Aorta (tissue), 5 donors: ENCODE measurements around the gene LURAP1L. TPM values are rescaled to one million over a fixed set of nuclear protein-coding genes. Genes with fewer than 3 reads are reported as not detected.

ENCODE experiments used
- ATAC-seq: fragments of 200-7000 bp; cut with Tn5 transposase; one replicate; pipeline ENCODE4 v1.9.1; 2022; ENCODE audit warnings: moderate library complexity; ENCODE audit not compliant: low FRiP score
- DNase-seq, 2 donors: peaks; one replicate each; pipeline ENCODE4 v3.0.0-alpha.2; 2020
- H3K27ac ChIP-seq, 2 donors: one replicate each; pipeline ENCODE4 v1.5.1; 2013; ENCODE audit warnings: low read length in 2 of 2, mild to moderate bottlenecking in 2 of 2, moderate library complexity in 2 of 2, control low read depth in 1 of 2, inconsistent platforms in 1 of 2, low read depth in 1 of 2
- H3K27me3 ChIP-seq, 2 donors: one replicate each; pipeline ENCODE4 v1.6.1; 2013; ENCODE audit warnings: control low read depth in 1 of 2, low read length in 1 of 2, mild to moderate bottlenecking in 1 of 2, moderate library complexity in 1 of 2; ENCODE audit not compliant: insufficient read depth in 2 of 2, control insufficient read depth in 1 of 2
- H3K36me3 ChIP-seq, 2 donors: one replicate each; pipeline ENCODE4 v1.6.1; 2013; ENCODE audit warnings: control low read depth in 1 of 2, low read length in 1 of 2, mild to moderate bottlenecking in 1 of 2; ENCODE audit not compliant: insufficient read depth in 2 of 2, control insufficient read depth in 1 of 2
- H3K4me1 ChIP-seq, 2 donors: one replicate each; pipeline ENCODE4 v1.6.1; 2013; ENCODE audit warnings: low read length in 2 of 2, control low read depth in 1 of 2, mild to moderate bottlenecking in 1 of 2, moderate library complexity in 1 of 2; ENCODE audit not compliant: insufficient read depth in 2 of 2, control insufficient read depth in 1 of 2
- H3K4me3 ChIP-seq, 2 donors: one replicate each; pipeline ENCODE4 v1.5.1; 2013; ENCODE audit warnings: low read length in 2 of 2, control low read depth in 1 of 2, mild to moderate bottlenecking in 1 of 2
- H3K9me3 ChIP-seq: one replicate; pipeline ENCODE4 v1.6.1; 2013; ENCODE audit warnings: mild to moderate bottlenecking, low read length; ENCODE audit not compliant: control insufficient read depth
- WGBS, 2 donors: extraction: QIAGEN DNeasy Blood & Tissue Kit; methylation state at CpG; one replicate each; pipeline ENCODE4 v1.1.7; 2013; 5-methylcytosine and 5-hydroxymethylcytosine counted together
- intact Hi-C, 2 donors: fragments of 100-400 bp; cut with DNase I; formaldehyde crosslinking; loops; one replicate each; pipeline versions ENCODE4 v1.14.2 to v1.15.0; 2022
- polyA plus RNA-seq, 2 donors: library from polyadenylated mRNA; stranded (reverse); fragments of 200-250 nt; gene quantifications; one replicate each; pipeline ENCODE4 v1.2.3, GENCODE V29; 2013
- total RNA-seq, 2 donors: library from RNA; stranded (reverse); fragmentation: NEBNext Ultra II Directional; extraction: Animal tissue kit (Norgen Biotek cat#: 25700); gene quantifications; one replicate each; pipeline ENCODE4 v1.2.1, GENCODE V29; 2021
- donor health status: healthy with polysubstance abuse.
- donor health status: Bipolar disorder and iron deficiency.
- donor health status: DM: no; HTN: no; CAD: no.
- donor health status: DM: no; HTN: no; CAD: no.
- donor health status: DM: yes; HTN: yes; CAD: no.

The LURAP1L gene
- total and polyA plus RNA-seq, 4 donors: 13.5 to 26.4 (median 21.8) TPM

GRCh38 chr9:12797037-12797436, 22.2 kb downstream of the LURAP1L start:
- no peaks in the 10 kb centered on the region for H3K36me3 ChIP-seq
- H3K4me1 ChIP-seq: peaks cover 0 to 7% of the 10 kb centered on the region in 2 donors
- no peaks in the 10 kb centered on the region for H3K27me3 ChIP-seq
- intact Hi-C loops: no loop called here
- DNase-seq (no peak), ATAC-seq (no peak)
- H3K27ac ChIP-seq: no peak overlapping the region
- no peak overlapping the region for H3K4me3 ChIP-seq
- 59 to 61% methylated on average over 1 of the region's 1 CpG for WGBS, 2 donors
- no peaks in the 10 kb centered on the region for H3K9me3 ChIP-seq

DNA sequence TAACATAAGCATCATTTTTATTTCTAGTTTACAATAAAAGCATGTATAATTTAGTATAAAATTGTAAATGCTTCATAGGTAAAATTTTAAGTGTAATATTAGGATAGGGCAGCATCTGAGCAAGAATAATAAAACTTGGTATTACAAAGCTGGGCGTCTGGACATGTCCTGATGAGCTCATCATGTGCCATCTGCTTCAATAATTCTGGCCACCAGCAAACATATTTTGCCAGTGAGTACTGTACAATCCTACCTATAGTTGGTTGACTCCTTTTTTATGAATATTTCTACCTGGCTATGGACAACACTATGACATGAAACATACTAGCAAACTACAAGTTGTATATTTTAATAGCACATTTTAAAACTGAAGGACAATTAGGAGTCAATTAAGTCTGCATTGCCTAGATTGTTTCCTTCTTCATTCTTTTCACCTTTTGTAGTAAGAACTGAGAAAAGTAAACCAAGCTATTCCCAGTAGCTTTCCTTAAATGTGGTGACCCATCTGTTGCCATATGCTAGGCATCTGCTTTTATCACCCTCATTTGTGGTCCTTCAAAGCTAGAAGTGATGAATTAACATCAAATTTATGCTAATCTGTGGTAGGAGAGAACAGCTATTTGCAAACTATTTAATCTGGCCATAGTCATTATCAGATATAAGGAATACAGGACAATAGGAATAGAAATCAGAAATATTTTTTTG, 23.4 kb downstream of the LURAP1L start:
- no peaks in the 10 kb centered on the region for H3K9me3 ChIP-seq
- intact Hi-C loops: no loop called here
- no peak overlapping the region for H3K4me3 ChIP-seq
- H3K4me1 ChIP-seq: peaks cover 0 to 3% of the 10 kb centered on the region in 2 donors
- no peak overlapping the region for H3K27ac ChIP-seq
- WGBS, 2 donors: 90 to 92% methylated on average over 1 of the region's 1 CpG
- no peaks in the 10 kb centered on the region for H3K27me3 ChIP-seq
- DNase-seq: no peak
- no peaks in the 10 kb centered on the region for H3K36me3 ChIP-seq
- no peak for ATAC-seq

DNA sequence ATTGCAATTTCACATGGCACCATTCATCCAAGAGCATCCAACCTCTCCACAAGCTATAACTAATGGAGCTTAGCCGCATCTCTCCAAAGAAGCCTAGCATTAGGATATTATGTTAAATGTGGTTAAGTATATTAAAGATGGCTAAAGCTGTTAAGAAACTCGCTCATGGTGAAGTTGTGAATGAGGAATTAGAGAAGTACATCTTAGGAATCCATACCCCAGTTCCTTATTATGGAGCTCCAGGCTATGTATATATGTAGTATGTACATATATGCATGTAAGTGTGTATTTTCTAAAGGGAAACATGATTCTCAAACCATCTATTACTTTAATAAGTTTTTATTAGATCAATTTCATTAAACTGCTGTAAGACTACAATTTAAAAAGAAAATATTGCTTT, 26.4 kb downstream of the LURAP1L start:
- intact Hi-C loops: no loop called here

GRCh38 chr9:12801663-12802062, 26.8 kb downstream of the LURAP1L start:
- ATAC-seq: no peak
- no peak overlapping the region for H3K4me3 ChIP-seq

More for the DNA sequence above, 26.4 kb downstream of the LURAP1L start:
- DNase-seq: no peak
- WGBS, 2 donors: 98% methylated on average over 2 of the region's 2 CpGs
- Histone ChIP-seq H3K27me3 (no peaks in the 10 kb centered on the region), H3K4me3 (no peak overlapping the region), H3K36me3 (no peaks in the 10 kb centered on the region), H3K27ac (no peak overlapping the region), H3K9me3 (no peaks in the 10 kb centered on the region), H3K4me1 (no peaks in the 10 kb centered on the region)
- ATAC-seq: no peak

DNA sequence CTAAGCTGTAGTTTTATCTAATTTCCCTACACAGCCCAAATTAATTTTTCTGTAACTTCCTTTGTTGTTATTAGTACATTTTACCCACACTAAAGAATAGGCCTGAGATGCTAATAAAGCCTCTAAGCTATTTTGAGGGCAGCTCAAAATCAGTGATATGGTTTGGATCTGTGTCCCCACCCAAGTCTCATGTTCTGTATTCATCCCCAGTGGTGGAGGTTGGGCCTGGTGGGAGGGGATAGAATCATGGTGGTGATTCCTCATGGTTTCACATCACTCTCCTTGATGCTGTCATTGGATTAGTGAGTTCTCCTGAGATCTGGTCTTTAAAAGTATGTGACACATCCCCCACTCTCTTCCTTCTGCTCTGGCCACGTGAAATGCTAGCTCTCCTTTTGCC, 27.3 kb downstream of the LURAP1L start:
- intact Hi-C loops: no loop called here
- Histone ChIP-seq H3K27me3 (no peaks in the 10 kb centered on the region), H3K27ac (no peak overlapping the region), H3K36me3 (no peaks in the 10 kb centered on the region), H3K4me3 (no peak overlapping the region), H3K9me3 (no peaks in the 10 kb centered on the region), H3K4me1 (no peaks in the 10 kb centered on the region)
- WGBS, 2 donors: 78 to 91% methylated on average over 1 of the region's 1 CpG
- no peak for DNase-seq
- no peak for ATAC-seq

More at GRCh38 chr9:12801663-12802062, 26.8 kb downstream of the LURAP1L start:
- Histone ChIP-seq H3K4me1 (no peaks in the 10 kb centered on the region), H3K27me3 (no peaks in the 10 kb centered on the region), H3K36me3 (no peaks in the 10 kb centered on the region), H3K27ac (no peak overlapping the region), H3K9me3 (no peaks in the 10 kb centered on the region)
- DNase-seq: no peak
- intact Hi-C loops: no loop called here

DNA sequence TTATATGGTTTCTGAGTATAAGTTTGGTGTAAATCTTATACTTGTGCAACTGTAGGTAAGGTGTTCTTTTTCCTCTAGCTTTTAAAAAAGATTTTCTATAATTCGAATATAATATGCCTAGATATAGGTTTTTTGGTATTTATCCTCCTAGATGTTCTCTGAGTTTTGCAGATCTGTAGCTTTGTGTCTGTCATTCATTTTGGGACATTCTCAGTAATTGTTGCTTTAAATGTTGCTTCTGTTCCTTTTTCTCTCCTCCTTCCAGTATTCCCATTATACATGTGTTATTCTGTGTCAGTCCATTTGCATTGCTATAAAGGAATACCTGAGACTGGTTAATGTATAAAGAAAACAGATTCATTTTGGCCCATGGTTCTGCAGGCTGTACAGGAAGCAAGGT, 33.7 kb downstream of the LURAP1L start:
- no peak overlapping the region for H3K27ac ChIP-seq
- H3K36me3 ChIP-seq: no peaks in the 10 kb centered on the region
- no peaks in the 10 kb centered on the region for H3K27me3 ChIP-seq
- intact Hi-C loops: no loop called here
- no peak for ATAC-seq
- no peak for DNase-seq
- H3K9me3 ChIP-seq: no peaks in the 10 kb centered on the region
- no peak overlapping the region for H3K4me3 ChIP-seq
- peaks cover 0 to 4% of the 10 kb centered on the region in 2 donors for H3K4me1 ChIP-seq
- WGBS, 2 donors: 94 to 96% methylated on average over 1 of the region's 1 CpG

- Histone ChIP-seq H3K4me3 (no peak overlapping the region), H3K9me3 (no peaks in the 10 kb centered on the region), H3K4me1 (peaks cover 0 to 9% of the 10 kb centered on the region in 2 donors), H3K27me3 (no peaks in the 10 kb centered on the region), H3K27ac (no peak overlapping the region), H3K36me3 (no peaks in the 10 kb centered on the region)
- ATAC-seq (no peak), DNase-seq (no peak)
- intact Hi-C loops: loop anchor here in 1 of 2 donors (10.0 kb wide), 1 partner anchor 85 kb away; no protein-coding TSS in a partner anchor
- WGBS, 2 donors: 74 to 84% methylated on average over 2 of the region's 2 CpGs
Measured at GRCh38 chr9:12809720-12810119, 34.9 kb downstream of the LURAP1L start.

DNA sequence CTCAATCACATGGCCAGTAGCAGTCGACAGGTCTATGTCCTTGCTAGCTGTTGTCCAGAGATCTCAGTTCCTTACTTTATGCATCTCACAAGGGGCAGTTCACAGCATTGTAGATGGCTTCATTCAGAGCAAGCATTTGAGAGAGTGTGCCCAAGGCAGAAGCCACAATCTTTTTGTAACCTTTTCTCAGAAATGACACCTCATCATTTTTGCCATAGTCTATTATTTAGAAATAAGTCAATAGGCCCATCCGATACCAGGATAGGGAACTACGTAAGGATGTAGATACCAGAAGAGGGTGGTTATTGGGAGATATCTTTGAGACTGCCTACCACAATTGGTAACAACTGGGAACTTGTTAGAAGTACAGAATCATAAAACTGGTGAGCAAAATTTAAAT, 37.1 kb downstream of the LURAP1L start:
- H3K27ac ChIP-seq: no peak overlapping the region
- no peaks in the 10 kb centered on the region for H3K9me3 ChIP-seq
- H3K4me3 ChIP-seq: no peak overlapping the region
- no peak for ATAC-seq
- intact Hi-C loops: loop anchor here in 1 of 2 donors (10.0 kb wide), 1 partner anchor 87 kb away; no protein-coding TSS in a partner anchor
- H3K4me1 ChIP-seq: peaks cover 2 to 9% of the 10 kb centered on the region in 2 donors
- 97 to 98% methylated on average over 3 of the region's 3 CpGs for WGBS, 2 donors
- no peak for DNase-seq
- no peaks in the 10 kb centered on the region for H3K27me3 ChIP-seq
- H3K36me3 ChIP-seq: no peaks in the 10 kb centered on the region

- Histone ChIP-seq H3K4me1 (peaks cover 2 to 9% of the 10 kb centered on the region in 2 donors), H3K27ac (no peak overlapping the region), H3K36me3 (no peaks in the 10 kb centered on the region), H3K4me3 (no peak overlapping the region), H3K9me3 (no peaks in the 10 kb centered on the region), H3K27me3 (no peaks in the 10 kb centered on the region)
- ATAC-seq: no peak
- intact Hi-C loops: loop anchor here in 1 of 2 donors (10.0 kb wide), 1 partner anchor 88 kb away; no protein-coding TSS in a partner anchor
- no peak for DNase-seq
- 33 to 48% methylated on average over 1 of the region's 1 CpG for WGBS, 2 donors
Measured at GRCh38 chr9:12812710-12813109, 37.9 kb downstream of the LURAP1L start.
